ENCODE data around the gene TMEM120A. TPM values are rescaled to one million over a fixed set of nuclear protein-coding genes. Genes with fewer than 3 reads are reported as not detected.

Gene TMEM120A
- total and polyA plus RNA-seq, 2 experiments from 2014 or later: 12.7 to 22.3 TPM

- Mint-ChIP-seq H3K27ac (no peak overlapping the region), H3K4me3 (no peak overlapping the region), H3K36me3 (ENCODE audit: low read depth) (peaks cover 51% of the 10 kb centered on the region), H3K27me3 (ENCODE audit: insufficient read depth, low read depth, poor library complexity) (no peaks in the 10 kb centered on the region), H3K4me1 (peaks cover 19% of the 10 kb centered on the region), H3K9me3 (peaks cover 6% of the 10 kb centered on the region)
- Histone ChIP-seq H3F3A (replicated peaks; ENCODE audit: low read depth) (0 out of 2 replicates have a peak, but pooled peaks cover 4% of the 10 kb centered on the region), H3K79me2 (replicated peaks; ENCODE audit: insufficient read depth) (peaks cover 10% of the 10 kb centered on the region), H3K36me3 (ENCODE audit: insufficient read depth) (peaks cover 16% of the 10 kb centered on the region), H3K27me3 (ENCODE audit: insufficient read depth) (no peaks in the 10 kb centered on the region), H3K27ac (ENCODE audit: low read depth) (no peak overlapping the region), H3K4me1 (ENCODE audit: insufficient read depth) (peaks cover 5% of the 10 kb centered on the region), H3K4me3 (no peak overlapping the region), H4K20me1 (replicated peaks; ENCODE audit: insufficient read depth) (peaks cover 2% of the 10 kb centered on the region; the same call in 1 of the 2 replicates), H2AFZ (no peak overlapping the region), H3K9me2 (ENCODE audit: insufficient read depth) (no peaks in the 10 kb centered on the region), H3K4me2 (no peak overlapping the region)
- ATAC-seq (no peak), DNase-seq (ENCODE audit: low spot score) (no peak)
- TF ChIP-seq CREB1 (CRISPR knock-in tag; IDR thresholded peaks at IDR 0.05; ENCODE audit: low read depth): no peak
- no peak for TF ChIP-seq JUNB (IDR thresholded peaks at IDR 0.05; ENCODE audit: unreplicated experiment)
- no peak for TF ChIP-seq EZH2 (IDR thresholded peaks at IDR 0.05; ENCODE audit: low read depth, unreplicated experiment)
- TF ChIP-seq, protein P1, sequence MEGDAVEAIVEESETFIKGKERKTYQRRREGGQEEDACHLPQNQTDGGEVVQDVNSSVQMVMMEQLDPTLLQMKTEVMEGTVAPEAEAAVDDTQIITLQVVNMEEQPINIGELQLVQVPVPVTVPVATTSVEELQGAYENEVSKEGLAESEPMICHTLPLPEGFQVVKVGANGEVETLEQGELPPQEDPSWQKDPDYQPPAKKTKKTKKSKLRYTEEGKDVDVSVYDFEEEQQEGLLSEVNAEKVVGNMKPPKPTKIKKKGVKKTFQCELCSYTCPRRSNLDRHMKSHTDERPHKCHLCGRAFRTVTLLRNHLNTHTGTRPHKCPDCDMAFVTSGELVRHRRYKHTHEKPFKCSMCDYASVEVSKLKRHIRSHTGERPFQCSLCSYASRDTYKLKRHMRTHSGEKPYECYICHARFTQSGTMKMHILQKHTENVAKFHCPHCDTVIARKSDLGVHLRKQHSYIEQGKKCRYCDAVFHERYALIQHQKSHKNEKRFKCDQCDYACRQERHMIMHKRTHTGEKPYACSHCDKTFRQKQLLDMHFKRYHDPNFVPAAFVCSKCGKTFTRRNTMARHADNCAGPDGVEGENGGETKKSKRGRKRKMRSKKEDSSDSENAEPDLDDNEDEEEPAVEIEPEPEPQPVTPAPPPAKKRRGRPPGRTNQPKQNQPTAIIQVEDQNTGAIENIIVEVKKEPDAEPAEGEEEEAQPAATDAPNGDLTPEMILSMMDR (conservative IDR thresholded peaks at IDR 0.05; ENCODE audit: low read depth in 2 of 2): no peak
- no peak for TF ChIP-seq NANOG (IDR thresholded peaks at IDR 0.05; ENCODE audit: borderline replicate concordance)
- no peak for TF ChIP-seq STAT1 (IDR thresholded peaks at IDR 0.05; ENCODE audit: unreplicated experiment)
- TF ChIP-seq ETS1 (IDR thresholded peaks at IDR 0.05): no peak
- no peak for TF ChIP-seq ZNF331 (CRISPR knock-in tag; IDR thresholded peaks at IDR 0.05; ENCODE audit: low read depth)
- TF ChIP-seq ZNF114 (CRISPR knock-in tag; IDR thresholded peaks at IDR 0.05): no peak
- no peak for TF ChIP-seq EZH2phosphoT487 (IDR thresholded peaks at IDR 0.05; ENCODE audit: unreplicated experiment)
- TF ChIP-seq REST (IDR thresholded peaks at IDR 0.05; ENCODE audit: unreplicated experiment): no peak
- no peak for TF ChIP-seq POLR2AphosphoS5 (IDR thresholded peaks at IDR 0.05; ENCODE audit: low read depth)
- no peak for TF ChIP-seq ZNF462 (CRISPR knock-in tag; IDR thresholded peaks at IDR 0.05)
These were observed 39.0 kb downstream of the TMEM120A start for GRCh38 chr7:75955331-75955955.

All from GM23338 (cell line).